GM23338 (cell line): ENCODE results near the gene MUC16. TPM values are rescaled to one million over a fixed set of nuclear protein-coding genes. Genes with fewer than 3 reads are reported as not detected.

ENCODE experiments used
- CTCF ChIP-seq, 2 experiments: fragments of 200-600 bp in 1 of 2; sonication (generic) in 1 of 2; conservative IDR thresholded peaks; 2 replicates each; pipeline versions ENCODE4 v1.5.1 to v1.6.1; 2016 to 2017; ENCODE audit warnings: antibody characterized with exemption in 2 of 2, low read depth in 2 of 2, mild to moderate bottlenecking in 2 of 2, moderate library complexity in 1 of 2
- STAT1 ChIP-seq: IDR thresholded peaks from one replicate; pipeline ENCODE4 v1.6.1; 2016; ENCODE audit warnings: antibody characterized with exemption; ENCODE audit not compliant: unreplicated experiment
- polyA plus RNA-seq: library from polyadenylated mRNA; unstranded; fragments of >200 nt; fragmentation: Nextera tagmentation; extraction: Ambion mirVana; gene quantifications from 2 replicates; pipeline ENCODE4 v1.2.1, GENCODE V29; 2016
- total RNA-seq: library from RNA; depleted of rRNA; stranded (reverse); fragments of >200 nt; shearing (Covaris generic); gene quantifications from 2 replicates; pipeline ENCODE4 v1.2.3, GENCODE V29; 2014; rRNA removed

Gene MUC16
- total and polyA plus RNA-seq, 2 experiments from 2014 or later = 0.06 to 0.42 TPM

GRCh38 chr19:8965887-8966286 is 44.3 kb downstream of the MUC16 start (continued):
- TF ChIP-seq CTCF (conservative IDR thresholded peaks at IDR 0.05; ENCODE audit: low read depth in 2 of 2) = no peak
- no peak for TF ChIP-seq STAT1

Other genes with a start within 250 kb of the MUC16 start
- gene ZNF558, start 178.1 kb downstream of the MUC16 start, total RNA-seq = 5.7 and 11.1 TPM in 2 replicates
- 2.2 and 3.5 TPM in 2 replicates for gene ZNF558, start 178.1 kb downstream of the MUC16 start, polyA plus RNA-seq
- not detected in 2 replicates for gene MBD3L1, start 178.0 kb downstream of the MUC16 start, total RNA-seq
- not detected in 2 replicates for gene MBD3L1, start 178.0 kb downstream of the MUC16 start, polyA plus RNA-seq
- gene OR1M1, start 76.7 kb upstream of the MUC16 start, total RNA-seq = not detected in 2 replicates
- not detected in 2 replicates for gene OR1M1, start 76.7 kb upstream of the MUC16 start, polyA plus RNA-seq
- gene OR7G2, start 97.1 kb upstream of the MUC16 start, total RNA-seq = not detected in 2 replicates
- gene OR7G2, start 97.1 kb upstream of the MUC16 start, polyA plus RNA-seq = not detected in 2 replicates
- not detected in 2 replicates for gene OR7G1, start 105.4 kb upstream of the MUC16 start, total RNA-seq
- not detected in 2 replicates for gene OR7G1, start 105.4 kb upstream of the MUC16 start, polyA plus RNA-seq
- not detected in 2 replicates for gene OR7G3, start 116.5 kb upstream of the MUC16 start, total RNA-seq
- gene OR7G3, start 116.5 kb upstream of the MUC16 start, polyA plus RNA-seq = not detected in 2 replicates
- 24.7 and 32.4 TPM in 2 replicates for gene ZNF317, start 130.0 kb upstream of the MUC16 start, total RNA-seq
- gene ZNF317, start 130.0 kb upstream of the MUC16 start, polyA plus RNA-seq = 22.7 and 25.2 TPM in 2 replicates
- not detected in 2 replicates for gene OR7D2, start 168.6 kb upstream of the MUC16 start, total RNA-seq
- not detected in 2 replicates for gene OR7D2, start 168.6 kb upstream of the MUC16 start, polyA plus RNA-seq
- not detected in 2 replicates for gene OR7D4, start 209.2 kb upstream of the MUC16 start, total RNA-seq
- not detected in 2 replicates for gene OR7D4, start 209.2 kb upstream of the MUC16 start, polyA plus RNA-seq
- gene OR7E24, start 240.5 kb upstream of the MUC16 start, total RNA-seq = not detected in 2 replicates
- gene OR7E24, start 240.5 kb upstream of the MUC16 start, polyA plus RNA-seq = not detected in 2 replicates